Measurements from ENCODE around the gene IGF2BP2.

DNA sequence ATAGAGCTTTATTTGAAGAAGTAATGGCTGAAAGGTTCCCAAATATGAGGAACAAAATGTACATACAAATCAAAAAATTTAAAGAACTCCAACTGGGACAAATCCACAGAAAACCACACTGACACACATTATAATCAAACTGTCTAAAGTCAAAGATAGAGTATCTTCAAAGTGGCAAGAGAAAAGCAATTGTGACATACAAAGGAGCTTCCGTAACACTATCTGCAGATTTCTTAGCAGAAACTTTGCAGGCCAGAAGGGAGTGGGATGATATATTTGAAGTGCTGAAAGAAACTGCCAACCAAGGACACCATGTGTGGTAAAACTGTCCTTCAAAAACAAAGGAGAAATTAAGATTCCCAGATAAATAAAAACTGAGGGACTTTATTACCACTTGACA is 146.8 kb downstream of the IGF2BP2 start:
- TF ChIP-seq, protein P1, sequence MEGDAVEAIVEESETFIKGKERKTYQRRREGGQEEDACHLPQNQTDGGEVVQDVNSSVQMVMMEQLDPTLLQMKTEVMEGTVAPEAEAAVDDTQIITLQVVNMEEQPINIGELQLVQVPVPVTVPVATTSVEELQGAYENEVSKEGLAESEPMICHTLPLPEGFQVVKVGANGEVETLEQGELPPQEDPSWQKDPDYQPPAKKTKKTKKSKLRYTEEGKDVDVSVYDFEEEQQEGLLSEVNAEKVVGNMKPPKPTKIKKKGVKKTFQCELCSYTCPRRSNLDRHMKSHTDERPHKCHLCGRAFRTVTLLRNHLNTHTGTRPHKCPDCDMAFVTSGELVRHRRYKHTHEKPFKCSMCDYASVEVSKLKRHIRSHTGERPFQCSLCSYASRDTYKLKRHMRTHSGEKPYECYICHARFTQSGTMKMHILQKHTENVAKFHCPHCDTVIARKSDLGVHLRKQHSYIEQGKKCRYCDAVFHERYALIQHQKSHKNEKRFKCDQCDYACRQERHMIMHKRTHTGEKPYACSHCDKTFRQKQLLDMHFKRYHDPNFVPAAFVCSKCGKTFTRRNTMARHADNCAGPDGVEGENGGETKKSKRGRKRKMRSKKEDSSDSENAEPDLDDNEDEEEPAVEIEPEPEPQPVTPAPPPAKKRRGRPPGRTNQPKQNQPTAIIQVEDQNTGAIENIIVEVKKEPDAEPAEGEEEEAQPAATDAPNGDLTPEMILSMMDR (IDR thresholded peaks at IDR 0.05; ENCODE audit: poor library complexity) = no peak
- no peak for TF ChIP-seq EZH2 (IDR thresholded peaks at IDR 0.05; ENCODE audit: borderline replicate concordance)

Measured in hepatocyte (in vitro differentiated cells).